Bone marrow (tissue), 2 donors: ENCODE results near the gene PIGV.

Experiments used
- DNase-seq, 2 donors: peaks; one replicate each; lab custom pipeline; 2025; lab: John Stamatoyannopoulos, UW

Gene PIGV

GRCh38 chr1:26772687-26773086 lies 15.1 kb upstream of the PIGV start:
- no peak for DNase-seq

- DNase-seq: no peak
Measured at GRCh38 chr1:26774462-26774861, 13.3 kb upstream of the PIGV start.

DNA sequence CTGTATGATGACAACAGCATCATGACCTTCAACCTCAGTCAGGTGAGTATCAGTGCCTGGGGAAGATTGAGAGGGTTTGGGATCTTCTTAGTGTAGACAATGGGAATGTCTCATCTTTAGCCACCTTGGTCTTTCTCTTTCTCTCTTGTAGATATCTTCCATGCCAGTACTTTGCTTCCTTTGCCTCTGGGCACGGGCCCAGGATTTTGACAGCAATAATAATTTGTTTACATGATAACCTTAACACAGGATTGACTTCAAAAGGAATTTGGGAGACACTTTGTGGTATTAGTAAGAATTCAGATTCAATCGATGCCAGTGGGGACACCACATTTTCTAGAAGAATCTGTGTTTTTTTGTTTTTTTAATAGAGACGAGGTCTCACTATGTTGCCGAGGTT lies 12.1 kb upstream of the PIGV start:
- DNase-seq: no peak

GRCh38 chr1:26779098-26779668 lies 8.6 kb upstream of the PIGV start:
- no peak for DNase-seq

DNA sequence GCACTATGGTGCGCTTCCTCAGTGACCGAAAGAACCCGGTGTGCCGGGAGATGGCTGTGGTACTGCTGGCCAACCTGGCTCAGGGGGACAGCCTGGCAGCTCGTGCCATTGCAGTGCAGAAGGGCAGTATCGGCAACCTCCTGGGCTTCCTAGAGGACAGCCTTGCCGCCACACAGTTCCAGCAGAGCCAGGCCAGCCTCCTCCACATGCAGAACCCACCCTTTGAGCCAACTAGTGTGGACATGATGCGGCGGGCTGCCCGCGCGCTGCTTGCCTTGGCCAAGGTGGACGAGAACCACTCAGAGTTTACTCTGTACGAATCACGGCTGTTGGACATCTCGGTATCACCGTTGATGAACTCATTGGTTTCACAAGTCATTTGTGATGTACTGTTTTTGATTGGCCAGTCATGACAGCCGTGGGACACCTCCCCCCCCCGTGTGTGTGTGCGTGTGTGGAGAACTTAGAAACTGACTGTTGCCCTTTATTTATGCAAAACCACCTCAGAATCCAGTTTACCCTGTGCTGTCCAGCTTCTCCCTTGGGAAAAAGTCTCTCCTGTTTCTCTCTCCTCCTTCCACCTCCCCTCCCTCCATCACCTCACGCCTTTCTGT lies 7.3 kb upstream of the PIGV start:
- no peak for DNase-seq

- DNase-seq: no peak
Measured at GRCh38 chr1:26781206-26781825, 6.4 kb upstream of the PIGV start.

- no peak for DNase-seq
Measured at GRCh38 chr1:26782521-26783212, 5.1 kb upstream of the PIGV start.

GRCh38 chr1:26783646-26784022 lies 4.1 kb upstream of the PIGV start:
- DNase-seq: no peak

GRCh38 chr1:26784023-26784871 lies 3.5 kb upstream of the PIGV start:
- no peak for DNase-seq

- no peak for DNase-seq
Measured at GRCh38 chr1:26784886-26785285, 2.9 kb upstream of the PIGV start.

GRCh38 chr1:26785611-26786436 lies 1.9 kb upstream of the PIGV start:
- DNase-seq: peak in 1 of 2 donors; percentile 79

DNA sequence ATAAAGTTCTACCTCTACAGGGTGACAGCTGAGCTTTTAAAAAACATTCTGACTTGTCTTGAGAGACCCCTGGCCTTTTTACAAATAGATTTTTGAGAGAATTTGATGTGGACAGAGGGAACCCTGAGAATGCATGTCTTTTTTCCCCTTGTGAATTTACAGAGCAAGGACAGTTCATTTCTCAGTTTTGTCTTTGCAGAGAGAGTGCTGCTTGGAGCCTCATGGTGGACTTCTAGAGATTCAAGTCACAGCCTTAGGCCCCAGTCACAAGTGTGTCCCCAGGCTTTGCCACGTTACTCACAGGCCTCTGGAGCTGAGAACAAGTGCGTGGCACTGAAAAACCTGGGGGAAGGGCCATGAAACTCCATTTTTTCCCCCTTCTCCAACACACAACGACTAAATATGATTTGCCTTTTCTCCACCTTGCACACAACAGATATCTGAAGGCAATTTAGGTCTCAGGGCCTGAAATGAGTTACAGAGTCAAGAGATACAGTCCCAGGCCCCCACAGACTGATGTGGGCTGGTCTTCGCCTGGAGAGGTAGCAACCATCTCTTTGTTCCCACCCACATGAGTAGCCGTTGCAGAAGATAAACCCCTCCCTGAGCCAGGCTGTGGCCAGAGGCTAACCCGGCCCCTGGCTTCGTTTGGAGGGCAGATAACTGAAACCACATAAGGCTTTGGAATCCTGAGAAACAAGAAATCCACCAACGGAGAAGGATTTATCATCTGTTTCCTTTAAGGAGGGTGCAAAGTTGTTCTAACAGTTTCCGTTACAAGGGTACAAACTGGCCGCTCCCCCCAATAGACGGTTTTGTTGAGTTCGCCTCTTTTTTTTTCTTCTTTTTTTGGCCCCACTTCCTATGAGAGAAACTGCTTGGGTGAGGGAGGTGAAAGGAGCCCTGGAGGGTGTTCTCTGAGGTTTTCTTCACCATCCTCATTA lies 1.0 kb upstream of the PIGV start:
- DNase-seq: no peak

GRCh38 chr1:26787381-26787705 lies 407 bp upstream of the PIGV start:
- no peak for DNase-seq

GRCh38 chr1:26788515-26788785 lies 700 bp downstream of the PIGV start:
- DNase-seq: no peak

GRCh38 chr1:26788836-26789611 lies 1.3 kb downstream of the PIGV start:
- DNase-seq: peak; percentile 28 to 70

GRCh38 chr1:26789612-26789865 lies 1.8 kb downstream of the PIGV start:
- DNase-seq: no peak

- no peak for DNase-seq
Measured at GRCh38 chr1:26789931-26790330, 2.2 kb downstream of the PIGV start.

GRCh38 chr1:26790551-26790953 lies 2.8 kb downstream of the PIGV start:
- no peak for DNase-seq

DNA sequence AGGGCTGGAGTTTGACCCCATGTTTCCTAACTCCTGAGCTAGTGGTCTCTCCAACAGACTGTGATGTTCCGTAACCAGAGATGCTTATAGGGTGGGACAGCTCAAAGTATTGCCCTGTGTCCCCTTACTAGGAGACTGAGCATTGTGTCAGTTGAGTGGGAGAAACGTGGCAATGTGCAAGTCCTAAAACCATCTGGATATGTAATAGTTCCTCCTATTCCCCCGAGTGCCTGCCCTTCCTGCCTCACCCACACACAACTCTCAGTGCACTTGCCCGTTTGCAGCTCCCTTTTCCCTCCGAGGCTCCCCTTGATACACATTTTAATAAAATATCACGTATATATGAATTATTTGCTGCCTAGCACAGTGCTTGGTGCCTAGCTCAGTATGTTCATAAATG lies 3.4 kb downstream of the PIGV start:
- DNase-seq: no peak

GRCh38 chr1:26791626-26792025 lies 3.9 kb downstream of the PIGV start:
- no peak for DNase-seq
